ENCODE data around the gene COG1. TPM values are rescaled to one million over a fixed set of nuclear protein-coding genes. Genes with fewer than 3 reads are reported as not detected.

Gene COG1
- polyA plus RNA-seq, 3 donors = 5.1 to 24.4 (median 8.0) TPM

DNA sequence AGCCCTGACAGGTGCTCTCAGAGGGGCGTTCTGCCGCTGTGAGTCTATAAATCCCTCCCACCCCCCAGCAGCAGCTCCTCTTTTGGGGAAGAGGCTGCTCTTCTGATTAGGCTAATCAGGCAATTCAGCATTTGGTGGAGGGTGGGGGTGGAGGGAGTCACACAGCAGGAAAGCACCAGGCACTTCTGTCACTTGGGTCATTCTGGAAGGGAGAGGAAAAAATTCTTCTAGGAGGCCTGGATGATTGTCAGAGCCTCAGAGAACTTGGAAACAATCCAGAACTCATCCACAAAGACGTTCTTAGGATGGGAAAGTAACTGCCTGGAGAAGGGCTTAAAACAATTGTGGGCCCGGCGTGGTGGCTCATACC is 35.3 kb upstream of the COG1 start:
- H2AFZ ChIP-seq (ENCODE audit: insufficient read depth, low read depth, low read length, poor library complexity, severe bottlenecking) = no peak overlapping the region
- Mint-ChIP-seq H3K36me3 (no peaks in the 10 kb centered on the region), H3K27ac (no peak overlapping the region), H3K4me3 (no peak overlapping the region), H3K4me1 (peaks cover 17% of the 10 kb centered on the region), H3K27me3 (ENCODE audit: low read depth in 3 of 3) (peaks cover 25 to 30% (median 26%) of the 10 kb centered on the region in 3 donors), H3K9me3 (peaks cover 0 to 4% (median 0%) of the 10 kb centered on the region in 7 donors)
- H4K20me1 ChIP-seq (ENCODE audit: insufficient read depth, low read length) = no peaks in the 10 kb centered on the region
- no peak overlapping the region for H3K9ac ChIP-seq (ENCODE audit: insufficient read depth, low read length, poor library complexity, severe bottlenecking)
- WGBS (ENCODE audit: insufficient coverage) = 100% methylated on average over 2 of the region's 5 CpGs
- no peak overlapping the region for H3K27ac ChIP-seq (ENCODE audit: low read depth in 1 of 2, low read length in 2 of 2)
- intact Hi-C loops (cut with micrococcal nuclease) = loop anchor here (2.0 to 10.0 kb wide), 3 partner anchors 170 to 433 kb away; no protein-coding TSS in a partner anchor
- TF ChIP-seq, protein P1, sequence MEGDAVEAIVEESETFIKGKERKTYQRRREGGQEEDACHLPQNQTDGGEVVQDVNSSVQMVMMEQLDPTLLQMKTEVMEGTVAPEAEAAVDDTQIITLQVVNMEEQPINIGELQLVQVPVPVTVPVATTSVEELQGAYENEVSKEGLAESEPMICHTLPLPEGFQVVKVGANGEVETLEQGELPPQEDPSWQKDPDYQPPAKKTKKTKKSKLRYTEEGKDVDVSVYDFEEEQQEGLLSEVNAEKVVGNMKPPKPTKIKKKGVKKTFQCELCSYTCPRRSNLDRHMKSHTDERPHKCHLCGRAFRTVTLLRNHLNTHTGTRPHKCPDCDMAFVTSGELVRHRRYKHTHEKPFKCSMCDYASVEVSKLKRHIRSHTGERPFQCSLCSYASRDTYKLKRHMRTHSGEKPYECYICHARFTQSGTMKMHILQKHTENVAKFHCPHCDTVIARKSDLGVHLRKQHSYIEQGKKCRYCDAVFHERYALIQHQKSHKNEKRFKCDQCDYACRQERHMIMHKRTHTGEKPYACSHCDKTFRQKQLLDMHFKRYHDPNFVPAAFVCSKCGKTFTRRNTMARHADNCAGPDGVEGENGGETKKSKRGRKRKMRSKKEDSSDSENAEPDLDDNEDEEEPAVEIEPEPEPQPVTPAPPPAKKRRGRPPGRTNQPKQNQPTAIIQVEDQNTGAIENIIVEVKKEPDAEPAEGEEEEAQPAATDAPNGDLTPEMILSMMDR (IDR thresholded peaks at IDR 0.05) = no peak
- H3K4me3 ChIP-seq (replicated peaks in 1 of 3; ENCODE audit: low read depth in 2 of 3, low read length in 3 of 3) = no peak overlapping the region
- no peaks in the 10 kb centered on the region for H3K79me2 ChIP-seq (ENCODE audit: insufficient read depth, low read length)
- H3K9me3 ChIP-seq (replicated peaks in 1 of 2; ENCODE audit: control insufficient read depth in 1 of 2, insufficient read depth in 1 of 2, low read length in 2 of 2) = no peaks in the 10 kb centered on the region
- peaks cover 0 to 8% of the 10 kb centered on the region in 2 donors for H3K27me3 ChIP-seq (ENCODE audit: control insufficient read depth in 2 of 2, insufficient read depth in 2 of 2, low read length in 2 of 2)
- no peak for DNase-seq
- no peaks in the 10 kb centered on the region for H3K36me3 ChIP-seq (replicated peaks in 1 of 2; ENCODE audit: control insufficient read depth in 1 of 2, insufficient read depth in 2 of 2, low read length in 2 of 2)
- no peak overlapping the region for H3K4me2 ChIP-seq (replicated peaks; ENCODE audit: extremely low read depth, low read length, poor library complexity, severe bottlenecking)
- peaks cover 17 to 20% of the 10 kb centered on the region in 2 donors for H3K4me1 ChIP-seq (ENCODE audit: control insufficient read depth in 1 of 2, insufficient read depth in 2 of 2, low read length in 2 of 2)

- H3K27me3 ChIP-seq (ENCODE audit: control insufficient read depth in 2 of 2, insufficient read depth in 2 of 2, low read length in 2 of 2) = peaks cover 5 to 14% of the 10 kb centered on the region in 2 donors
- H3K4me1 ChIP-seq (ENCODE audit: control insufficient read depth in 1 of 2, insufficient read depth in 2 of 2, low read length in 2 of 2) = peaks cover 11 to 13% of the 10 kb centered on the region in 2 donors
- WGBS (ENCODE audit: insufficient coverage) = 86% methylated on average over 1 of the region's 2 CpGs
- H3K36me3 ChIP-seq (replicated peaks in 1 of 2; ENCODE audit: control insufficient read depth in 1 of 2, insufficient read depth in 2 of 2, low read length in 2 of 2) = no peaks in the 10 kb centered on the region
- no peaks in the 10 kb centered on the region for H3K9me3 ChIP-seq (replicated peaks in 1 of 2; ENCODE audit: control insufficient read depth in 1 of 2, insufficient read depth in 1 of 2, low read length in 2 of 2)
- no peak overlapping the region for H2AFZ ChIP-seq (ENCODE audit: insufficient read depth, low read depth, low read length, poor library complexity, severe bottlenecking)
- H3K79me2 ChIP-seq (ENCODE audit: insufficient read depth, low read length) = no peaks in the 10 kb centered on the region
- H3K4me2 ChIP-seq (replicated peaks; ENCODE audit: extremely low read depth, low read length, poor library complexity, severe bottlenecking) = no peak overlapping the region
- H3K9me3 Mint-ChIP-seq = peaks cover 0 to 4% (median 0%) of the 10 kb centered on the region in 7 donors
- H3K9ac ChIP-seq (ENCODE audit: insufficient read depth, low read length, poor library complexity, severe bottlenecking) = no peak overlapping the region
- intact Hi-C loops (cut with micrococcal nuclease) = loop anchor here (5.0 to 10.0 kb wide), 2 partner anchors 171 to 433 kb away; no protein-coding TSS in a partner anchor
- H3K4me3 Mint-ChIP-seq = no peak overlapping the region
- no peak for DNase-seq
- no peaks in the 10 kb centered on the region for H4K20me1 ChIP-seq (ENCODE audit: insufficient read depth, low read length)
- H3K27me3 Mint-ChIP-seq (ENCODE audit: low read depth in 3 of 3) = peaks cover 31 to 36% (median 32%) of the 10 kb centered on the region in 3 donors
- peaks cover 0 to 2% of the 10 kb centered on the region in 2 donors for H3K36me3 Mint-ChIP-seq
- TF ChIP-seq, protein P1 (IDR thresholded peaks at IDR 0.05) = no peak
- no peak overlapping the region for H3K27ac ChIP-seq (ENCODE audit: low read depth in 1 of 2, low read length in 2 of 2)
- H3K27ac Mint-ChIP-seq = no peak overlapping the region
- peaks cover 14% of the 10 kb centered on the region for H3K4me1 Mint-ChIP-seq
- H3K4me3 ChIP-seq (replicated peaks in 1 of 3; ENCODE audit: low read depth in 2 of 3, low read length in 3 of 3) = no peak overlapping the region
Measured at GRCh38 chr17:73158133-73158532, 34.7 kb upstream of the COG1 start.
